DND-41 (cell line): Measurements from ENCODE around the gene MAST4.

Experiments
- EZH2 ChIP-seq: IDR thresholded peaks from 3 replicates; pipeline ENCODE4 v1.6.1; 2012; ENCODE audit warnings: borderline replicate concordance, low read depth, mild to moderate bottlenecking, moderate library complexity, low read length, inconsistent platforms; ENCODE audit not compliant: severe bottlenecking
- TF ChIP-seq, protein P1 (sequence below): IDR thresholded peaks from 2 replicates; pipeline ENCODE4 v1.5.1; 2012; ENCODE audit warnings: borderline replicate concordance, low read length, moderate library complexity, mild to moderate bottlenecking; ENCODE audit not compliant: poor library complexity, severe bottlenecking; ENCODE audit errors: extremely low read depth

DNA sequence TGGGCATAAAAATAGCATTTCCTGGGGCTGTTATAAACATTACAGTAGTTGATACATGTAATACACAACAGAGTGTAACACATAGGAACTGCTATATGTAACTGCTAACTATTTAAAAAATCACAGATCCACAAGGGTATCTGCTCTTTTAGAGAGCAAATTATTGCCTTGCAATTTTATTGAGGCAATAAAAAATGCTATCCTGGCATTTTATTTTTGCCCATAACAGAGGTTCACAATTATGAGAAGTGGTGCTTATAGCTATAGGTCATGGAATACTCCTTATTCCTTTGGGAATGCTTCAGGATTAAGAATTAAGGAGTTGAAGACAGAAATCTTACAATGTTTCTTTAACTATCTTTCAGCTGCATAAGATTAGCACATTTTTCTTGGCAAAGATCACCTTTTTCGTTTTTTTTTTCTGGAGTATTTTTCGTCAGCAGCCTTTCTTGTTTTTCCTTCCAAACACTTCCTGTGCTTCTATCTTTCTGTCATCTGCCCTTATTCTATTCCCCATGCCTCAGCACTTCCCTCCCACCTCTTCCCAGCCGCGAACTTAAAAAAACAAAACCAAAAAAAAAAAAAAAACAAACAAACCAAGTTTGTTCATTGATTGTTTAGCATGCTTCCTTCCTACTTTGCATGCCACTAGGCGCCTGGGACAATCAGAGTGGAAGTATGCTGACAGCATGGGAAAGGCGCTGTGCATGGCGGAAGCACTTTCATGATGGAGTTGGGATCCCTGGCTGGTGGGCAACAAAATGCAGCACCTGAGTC lies 264.2 kb downstream of the MAST4 start:
- TF ChIP-seq, protein P1, sequence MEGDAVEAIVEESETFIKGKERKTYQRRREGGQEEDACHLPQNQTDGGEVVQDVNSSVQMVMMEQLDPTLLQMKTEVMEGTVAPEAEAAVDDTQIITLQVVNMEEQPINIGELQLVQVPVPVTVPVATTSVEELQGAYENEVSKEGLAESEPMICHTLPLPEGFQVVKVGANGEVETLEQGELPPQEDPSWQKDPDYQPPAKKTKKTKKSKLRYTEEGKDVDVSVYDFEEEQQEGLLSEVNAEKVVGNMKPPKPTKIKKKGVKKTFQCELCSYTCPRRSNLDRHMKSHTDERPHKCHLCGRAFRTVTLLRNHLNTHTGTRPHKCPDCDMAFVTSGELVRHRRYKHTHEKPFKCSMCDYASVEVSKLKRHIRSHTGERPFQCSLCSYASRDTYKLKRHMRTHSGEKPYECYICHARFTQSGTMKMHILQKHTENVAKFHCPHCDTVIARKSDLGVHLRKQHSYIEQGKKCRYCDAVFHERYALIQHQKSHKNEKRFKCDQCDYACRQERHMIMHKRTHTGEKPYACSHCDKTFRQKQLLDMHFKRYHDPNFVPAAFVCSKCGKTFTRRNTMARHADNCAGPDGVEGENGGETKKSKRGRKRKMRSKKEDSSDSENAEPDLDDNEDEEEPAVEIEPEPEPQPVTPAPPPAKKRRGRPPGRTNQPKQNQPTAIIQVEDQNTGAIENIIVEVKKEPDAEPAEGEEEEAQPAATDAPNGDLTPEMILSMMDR: no peak
- no peak for TF ChIP-seq EZH2
